NCI-H2081 treated with DMSO at 0.1 percent for 48 hours (cell line): Measurements from ENCODE around the gene BCHE.
"Not testable (repeated sequence)": the region's sequence is repeated elsewhere in the genome, so short reads cannot be mapped to it uniquely, and the experiment has no call there.

ENCODE experiments used
- DNase-seq: peaks from one replicate; lab custom pipeline; 2025; lab: John Stamatoyannopoulos, UW

BCHE gene

DNA sequence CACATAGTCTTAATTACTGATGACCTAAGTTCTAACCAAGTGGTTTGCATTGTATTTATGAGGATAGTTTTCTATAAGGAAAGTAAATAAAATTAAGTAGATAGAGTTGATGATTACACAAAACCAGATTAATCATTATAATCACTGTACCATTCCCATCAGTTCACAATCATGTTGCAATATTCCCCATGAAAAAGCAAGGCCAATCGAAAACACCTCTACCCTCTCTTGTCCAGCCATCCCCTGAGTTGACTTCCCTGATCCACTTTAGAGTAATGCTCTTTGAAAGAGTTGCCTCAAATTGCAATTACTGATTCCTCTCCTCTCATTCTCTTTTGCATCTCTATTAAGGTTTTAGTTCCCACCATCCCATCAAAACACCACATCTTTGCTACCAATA is 21.0 kb downstream of the BCHE start:
- DNase-seq = no peak

DNA sequence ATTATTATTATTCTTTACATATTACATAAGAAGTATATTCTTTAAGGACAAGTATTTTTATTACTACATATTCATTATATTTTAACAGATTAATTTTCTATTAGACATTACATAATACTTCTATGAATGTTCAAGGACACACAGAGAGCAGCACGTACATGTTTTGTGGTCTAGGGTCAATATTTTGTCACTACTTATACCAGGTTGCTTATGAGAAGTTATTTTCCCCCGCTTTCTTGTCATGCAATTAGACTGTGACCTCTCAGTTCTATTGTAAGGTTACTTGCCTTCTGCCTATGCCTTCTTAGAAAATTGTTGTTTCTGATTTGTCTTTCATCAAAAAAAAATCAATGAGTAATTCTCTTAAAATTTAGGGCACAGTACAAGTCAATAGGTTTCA is 21.5 kb downstream of the BCHE start:
- DNase-seq = no peak

GRCh38 chr3:165814380-165814779 is 22.8 kb downstream of the BCHE start:
- DNase-seq = no peak

DNA sequence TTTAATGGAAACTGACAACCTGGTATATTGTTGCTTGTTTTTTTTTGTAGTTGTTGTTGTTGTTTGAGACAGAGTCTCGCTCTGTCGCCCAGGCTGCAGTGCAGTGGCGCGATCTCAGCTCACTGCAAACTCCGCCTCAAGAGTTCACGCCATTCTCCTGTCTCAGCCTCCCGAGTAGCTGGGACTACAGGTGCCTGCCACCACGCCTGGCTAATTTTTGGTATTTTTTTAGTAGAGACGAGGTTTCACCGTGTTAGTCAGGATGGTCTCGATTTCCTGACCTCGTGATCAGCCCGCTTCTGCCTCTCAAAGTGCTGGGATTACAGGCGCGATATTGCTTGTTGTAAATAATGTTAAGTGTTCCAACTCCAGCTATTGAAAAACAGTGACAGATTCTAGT is 29.3 kb downstream of the BCHE start:
- not testable (repeated sequence) for DNase-seq

GRCh38 chr3:165805946-165806561 is 31.2 kb downstream of the BCHE start:
- no peak for DNase-seq

DNA sequence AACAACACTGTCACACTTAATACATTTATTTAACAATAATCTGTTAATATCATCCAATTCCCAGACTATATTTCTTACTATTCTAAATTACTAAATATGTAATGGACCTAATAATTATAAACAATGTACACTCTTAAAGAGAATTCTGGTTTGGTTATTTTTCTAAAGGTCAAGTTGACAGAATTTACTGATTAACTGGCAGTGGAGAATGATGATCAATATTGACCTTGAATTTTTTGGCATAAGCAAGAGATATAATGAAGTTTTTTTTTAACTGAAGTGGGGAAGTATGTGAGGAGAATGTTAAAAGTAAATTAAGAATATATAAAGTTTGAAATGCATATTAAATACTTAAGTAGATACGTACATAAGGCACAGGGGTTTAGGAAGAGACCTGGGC is 33.8 kb downstream of the BCHE start:
- no peak for DNase-seq

GRCh38 chr3:165800970-165801369 is 36.3 kb downstream of the BCHE start:
- no peak for DNase-seq

- no peak for DNase-seq
These were observed 38.2 kb downstream of the BCHE start for GRCh38 chr3:165799026-165799425.

GRCh38 chr3:165797551-165797950 is 39.7 kb downstream of the BCHE start:
- no peak for DNase-seq

- no peak for DNase-seq
These were observed 40.5 kb downstream of the BCHE start for GRCh38 chr3:165796701-165797100.

GRCh38 chr3:165788531-165788930 is 48.7 kb downstream of the BCHE start:
- DNase-seq = no peak

- no peak for DNase-seq
These were observed 51.2 kb downstream of the BCHE start for GRCh38 chr3:165786013-165786412.

DNA sequence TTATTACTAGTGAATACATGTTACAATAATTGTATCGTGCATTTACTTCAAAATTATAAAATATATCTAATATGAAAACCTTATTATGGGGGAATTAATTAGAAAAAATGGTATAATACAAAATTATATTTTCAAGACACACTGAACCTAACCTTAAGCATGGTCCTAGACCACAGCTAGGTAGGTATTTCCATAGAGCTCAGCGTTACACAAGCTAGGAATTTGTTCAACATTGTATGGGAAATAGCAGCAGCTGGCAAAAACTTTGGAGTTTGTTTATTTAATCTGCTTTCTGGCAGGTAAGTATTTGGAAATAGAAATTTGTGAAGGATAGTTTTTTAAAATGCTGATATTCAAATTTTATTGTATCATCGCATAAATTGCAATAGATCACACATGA is 52.9 kb downstream of the BCHE start:
- no peak for DNase-seq

- DNase-seq = no peak
These were observed 53.8 kb downstream of the BCHE start for GRCh38 chr3:165783383-165783782.

DNA sequence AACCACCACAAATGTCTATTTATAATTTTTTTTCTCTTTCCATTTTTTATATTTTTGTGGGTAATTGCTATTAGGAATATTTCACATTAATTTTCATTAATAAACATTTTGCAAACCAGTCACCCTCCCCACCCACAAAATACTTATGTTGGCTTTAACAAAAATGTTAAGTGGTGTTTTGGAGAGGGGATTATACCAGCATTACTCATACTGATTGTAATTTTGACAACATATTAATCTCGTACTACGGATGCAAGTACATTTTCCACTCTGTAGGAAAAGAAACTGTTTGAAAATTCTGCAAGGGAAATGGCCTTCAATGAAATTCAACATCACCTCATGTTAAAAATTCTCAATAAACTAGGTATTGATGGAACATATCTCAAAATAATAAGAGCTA is 58.3 kb downstream of the BCHE start:
- no peak for DNase-seq

DNA sequence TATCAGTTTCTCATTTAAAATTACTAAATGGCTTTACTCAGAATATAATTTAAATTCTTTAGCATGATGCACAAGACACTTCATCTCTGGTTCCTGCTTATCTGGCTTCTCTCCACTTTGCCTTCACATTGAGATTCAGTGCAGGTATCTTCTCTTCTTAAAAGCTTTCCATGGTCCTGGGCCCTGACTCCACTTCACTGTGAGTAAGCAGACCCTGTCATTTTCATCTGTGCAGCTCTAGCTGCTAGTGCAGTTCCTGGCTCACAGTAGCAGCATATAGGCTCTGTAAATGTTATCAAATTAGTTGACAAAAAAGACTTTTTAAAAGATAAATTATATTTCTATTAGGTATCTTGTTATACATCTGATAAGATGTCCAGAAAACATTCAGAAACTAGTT is 58.8 kb downstream of the BCHE start:
- no peak for DNase-seq

DNA sequence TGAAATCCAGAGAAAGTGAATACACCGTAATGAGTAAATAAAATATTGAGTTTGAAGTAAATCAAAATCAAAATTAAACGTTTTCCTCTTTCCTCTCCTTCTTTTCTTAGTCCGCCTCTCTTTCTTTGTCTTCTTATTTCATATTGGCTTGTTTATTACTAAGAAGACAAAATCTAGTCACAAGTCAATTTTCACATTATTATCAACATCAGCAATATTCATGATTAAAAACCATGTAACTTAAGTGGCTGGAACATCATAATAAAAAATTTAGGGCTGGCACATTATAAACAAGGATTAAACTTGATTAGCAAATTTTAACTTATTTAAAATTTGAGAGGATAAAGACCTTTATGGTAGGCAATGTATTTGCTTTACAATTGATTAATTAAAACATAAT is 61.4 kb downstream of the BCHE start:
- no peak for DNase-seq

DNA sequence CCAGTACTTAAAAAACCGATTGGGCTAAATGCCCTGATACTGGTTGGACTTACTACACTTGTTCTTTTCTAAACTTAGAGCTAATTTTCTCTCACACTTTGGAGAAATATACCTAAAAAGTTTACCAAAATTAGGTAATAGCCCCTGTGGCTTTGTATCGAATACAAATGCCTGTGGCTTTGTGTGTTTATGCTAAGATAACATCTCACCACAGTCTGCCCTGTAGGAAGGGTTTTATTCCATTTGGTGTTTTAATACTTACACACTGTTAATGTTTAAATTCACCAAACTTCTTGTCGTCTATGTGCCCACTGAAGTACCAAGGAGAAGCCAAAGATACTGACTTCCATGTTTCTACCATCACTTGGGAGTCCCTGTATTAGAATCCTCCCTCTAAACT is 66.4 kb downstream of the BCHE start:
- no peak for DNase-seq

- DNase-seq = no peak
These were observed 68.5 kb downstream of the BCHE start for GRCh38 chr3:165768680-165769079.

DNA sequence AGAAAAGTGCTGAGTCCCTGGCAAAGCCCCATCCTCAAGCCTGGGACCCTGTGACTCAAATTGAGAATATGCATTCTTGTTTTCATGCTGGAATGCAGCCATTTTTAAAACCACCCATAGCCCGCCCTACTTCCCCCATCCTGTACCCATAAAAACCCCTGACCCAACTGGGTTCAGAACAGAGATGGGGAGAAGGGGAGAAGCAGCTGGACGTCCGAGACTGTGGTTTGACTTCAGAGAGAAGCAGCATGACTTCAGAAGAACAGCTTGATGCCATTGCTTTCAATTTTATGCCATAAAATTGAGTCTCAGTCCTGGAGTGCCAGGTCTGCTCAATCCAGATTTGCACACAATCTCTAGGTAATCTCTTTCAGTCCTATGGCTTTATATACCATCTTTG is 78.2 kb downstream of the BCHE start:
- DNase-seq = no peak

- DNase-seq = no peak
These were observed 81.7 kb downstream of the BCHE start for GRCh38 chr3:165755571-165755970.

DNA sequence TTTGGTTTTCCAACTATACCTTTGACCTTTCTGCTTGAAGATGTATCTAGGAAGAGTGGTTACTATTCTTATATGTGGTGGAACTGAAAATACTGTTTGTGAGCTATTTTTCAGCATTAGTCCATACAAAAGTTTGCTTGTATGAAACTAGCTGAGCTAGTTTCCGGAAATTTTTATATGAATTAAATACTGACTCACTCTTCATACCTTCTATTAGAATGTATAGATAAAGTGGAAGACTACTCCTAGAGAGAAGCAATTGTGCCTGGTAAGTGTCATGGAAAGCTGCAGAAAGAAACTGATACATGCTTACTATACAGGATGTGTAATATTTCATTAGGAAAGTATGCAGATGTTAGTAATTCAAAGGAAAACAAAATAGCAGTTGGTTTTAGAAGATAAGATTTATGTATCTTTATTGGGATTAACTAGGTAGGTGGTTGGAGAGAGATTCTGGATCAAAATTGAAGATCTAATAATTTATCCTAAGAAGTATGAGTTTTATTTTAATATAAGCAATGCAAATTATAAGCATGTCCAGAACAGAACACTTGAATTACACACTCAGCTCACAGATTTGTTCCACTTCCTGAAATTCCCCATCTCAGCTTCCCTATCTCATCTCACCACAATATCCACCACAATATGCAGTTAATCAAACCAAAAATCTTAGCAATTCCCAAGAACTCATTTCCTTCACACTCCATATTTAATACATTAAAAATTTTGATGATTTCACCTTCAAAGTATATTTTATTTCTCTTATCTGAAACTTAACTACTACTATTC is 82.8 kb downstream of the BCHE start:
- no peak for DNase-seq

GRCh38 chr3:165753560-165753959 is 83.7 kb downstream of the BCHE start:
- DNase-seq = no peak

GRCh38 chr3:165751637-165752036 is 85.6 kb downstream of the BCHE start:
- no peak for DNase-seq
